Brain microvascular endothelial cell (primary cell): ENCODE measurements around the gene COL23A1.

Experiments
- DNase-seq: peaks from one replicate; pipeline ENCODE4 v3.0.0-alpha.2; 2020
- H3K27ac ChIP-seq: fragments of 250-450 bp; sonication (Bioruptor Pico); 2 replicates; pipeline ENCODE4 v1.5.1; 2020; ENCODE audit warnings: mild to moderate bottlenecking, moderate library complexity
- H3K27me3 ChIP-seq: fragments of 250-450 bp; sonication (Bioruptor Pico); replicated peaks from 2 replicates; pipeline ENCODE4 v1.5.1; 2020; ENCODE audit warnings: mild to moderate bottlenecking
- H3K36me3 ChIP-seq: fragments of 250-450 bp; sonication (Bioruptor Pico); replicated peaks from 2 replicates; pipeline ENCODE4 v1.5.1; 2020; ENCODE audit warnings: mild to moderate bottlenecking
- H3K4me3 ChIP-seq: 2 replicates; pipeline ENCODE4 v1.5.1; 2011; ENCODE audit warnings: low read depth, mild to moderate bottlenecking, control low read depth, low read length, moderate library complexity
- CTCF ChIP-seq: IDR thresholded peaks from 2 replicates; pipeline ENCODE4 v1.5.1; 2011; ENCODE audit warnings: low read depth, mild to moderate bottlenecking, moderate library complexity, low read length, control low read depth, inconsistent platforms; ENCODE audit errors: missing control alignments
- in situ Hi-C: cut with HindIII; loops from 2 replicates; pipeline ENCODE4 v1.10.0; 2017; ENCODE audit warnings: low sequenced_read_pairs, low pct_ligation_motif_present

Gene COL23A1

DNA sequence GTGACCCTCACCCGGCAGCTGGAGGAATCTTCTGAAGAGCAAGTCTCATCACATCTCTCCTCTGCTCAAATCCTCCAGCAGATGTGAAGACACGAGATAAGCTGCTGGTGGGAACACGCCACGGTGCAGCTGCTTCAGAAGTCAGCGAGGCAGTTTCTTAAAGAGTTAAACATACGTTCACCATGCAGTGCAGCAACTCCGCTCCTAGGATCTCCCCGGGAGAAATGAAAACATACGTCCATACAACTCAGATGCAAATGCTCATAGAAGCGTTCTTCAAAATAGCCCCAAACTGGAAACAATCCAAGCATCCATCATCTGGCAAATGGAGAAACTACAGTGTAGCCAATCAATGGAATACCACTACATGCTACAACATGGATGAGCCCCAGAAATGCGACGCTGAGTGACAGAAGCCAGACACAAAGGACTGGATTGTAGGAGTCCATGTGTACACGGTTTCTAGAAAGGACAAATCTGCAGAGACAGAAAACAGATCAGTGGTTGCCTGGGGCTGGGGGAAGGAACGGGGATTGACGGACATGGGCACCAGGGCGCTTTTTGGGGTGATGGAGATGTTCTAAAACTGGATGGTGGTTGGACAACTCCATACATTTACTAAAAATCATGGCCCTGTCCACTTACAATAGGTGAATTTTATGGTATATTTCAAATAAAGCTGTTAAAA lies 150.6 kb downstream of the COL23A1 start:
- no peak overlapping the region for H3K4me3 ChIP-seq
- no peaks in the 10 kb centered on the region for H3K36me3 ChIP-seq
- H3K27ac ChIP-seq: no peak overlapping the region
- in situ Hi-C loops: no loop called here
- TF ChIP-seq CTCF: no peak
- no peak for DNase-seq
- H3K27me3 ChIP-seq: no peaks in the 10 kb centered on the region

- DNase-seq: no peak
- no peak overlapping the region for H3K27ac ChIP-seq
- H3K36me3 ChIP-seq: no peaks in the 10 kb centered on the region
- no peaks in the 10 kb centered on the region for H3K27me3 ChIP-seq
- in situ Hi-C loops: no loop called here
- H3K4me3 ChIP-seq: no peak overlapping the region
- TF ChIP-seq CTCF: no peak
Measured at GRCh38 chr5:178438796-178439195, 151.4 kb downstream of the COL23A1 start.

DNA sequence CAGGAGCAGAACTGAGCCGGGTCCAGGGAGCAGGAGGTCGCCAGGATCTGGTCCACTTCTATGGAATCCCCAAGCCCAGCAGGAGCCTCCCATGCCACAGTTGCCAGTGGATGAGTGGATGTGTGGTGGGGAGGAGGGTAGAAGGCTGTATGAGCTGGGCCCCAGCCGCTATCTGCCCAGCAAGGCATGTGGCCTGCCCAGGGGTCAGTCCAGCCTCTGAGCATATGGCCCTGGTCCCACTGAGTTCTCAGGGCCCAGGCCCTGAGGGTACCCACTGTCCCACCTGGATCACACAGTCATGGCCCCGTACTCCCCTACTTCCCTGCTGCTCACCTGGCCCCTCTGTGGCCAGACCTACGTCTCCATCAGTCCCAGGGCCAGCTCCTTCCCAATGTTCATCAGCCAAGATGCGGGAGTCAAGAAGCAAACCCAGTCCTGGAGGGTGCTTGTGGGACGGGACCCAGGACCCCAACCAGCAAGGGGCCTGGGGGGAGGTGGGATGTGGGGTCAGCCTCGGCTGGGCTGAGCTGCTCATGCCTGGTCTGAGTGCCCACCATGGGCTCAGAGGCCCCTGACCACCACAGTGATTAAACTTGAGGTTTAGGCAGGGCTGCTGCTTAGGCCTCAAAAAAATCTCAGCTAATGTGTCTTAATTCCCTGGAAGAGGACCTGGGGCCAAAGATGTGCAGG lies 152.7 kb downstream of the COL23A1 start:
- TF ChIP-seq CTCF: no peak
- Histone ChIP-seq H3K27me3 (no peaks in the 10 kb centered on the region), H3K4me3 (no peak overlapping the region), H3K36me3 (no peaks in the 10 kb centered on the region), H3K27ac (no peak overlapping the region)
- DNase-seq: no peak
- in situ Hi-C loops: no loop called here

GRCh38 chr5:178436326-178436940 lies 153.8 kb downstream of the COL23A1 start:
- in situ Hi-C loops: no loop called here
- no peaks in the 10 kb centered on the region for H3K36me3 ChIP-seq
- no peak overlapping the region for H3K4me3 ChIP-seq
- H3K27me3 ChIP-seq: no peaks in the 10 kb centered on the region
- no peak for TF ChIP-seq CTCF
- H3K27ac ChIP-seq: no peak overlapping the region
- no peak for DNase-seq

GRCh38 chr5:178435321-178436238 lies 154.6 kb downstream of the COL23A1 start:
- no peak overlapping the region for H3K4me3 ChIP-seq
- in situ Hi-C loops: no loop called here
- no peak for TF ChIP-seq CTCF
- no peak overlapping the region for H3K27ac ChIP-seq
- DNase-seq: no peak
- no peaks in the 10 kb centered on the region for H3K27me3 ChIP-seq
- H3K36me3 ChIP-seq: no peaks in the 10 kb centered on the region
